HepG2 (cell line): ENCODE results near the gene GRK3. TPM values are rescaled to one million over a fixed set of nuclear protein-coding genes. Genes with fewer than 3 reads are reported as not detected.
A peak's percentile ranks its signal among the peaks of the same experiment; 100 is the strongest.

Experiments used
- DMAP1 ChIP-seq: IDR thresholded peaks from 2 replicates; pipeline ENCODE4 v1.6.1; 2016
- DNMT1 ChIP-seq: sonication (generic); formaldehyde crosslinking; IDR thresholded peaks from 2 replicates; pipeline ENCODE4 v1.5.1; 2020; ENCODE audit warnings: mild to moderate bottlenecking, missing genetic modification reagents
- DZIP1 ChIP-seq: sonication (generic); formaldehyde crosslinking; IDR thresholded peaks from 2 replicates; pipeline ENCODE4 v1.5.0; 2020; ENCODE audit warnings: mild to moderate bottlenecking, missing genetic modification reagents
- FOSL2 ChIP-seq: sonication (generic); formaldehyde crosslinking; IDR thresholded peaks from 2 replicates; pipeline ENCODE4 v1.4.0; 2020; ENCODE audit warnings: missing genetic modification reagents
- HDAC1 ChIP-seq: sonication (generic); formaldehyde crosslinking; IDR thresholded peaks from 2 replicates; pipeline ENCODE4 v1.5.1; 2020; ENCODE audit warnings: mild to moderate bottlenecking, missing genetic modification reagents
- HDAC2 ChIP-seq: sonication (generic); formaldehyde crosslinking; IDR thresholded peaks from 2 replicates; pipeline ENCODE4 v1.4.0; 2020; ENCODE audit warnings: missing genetic modification reagents
- HNRNPK ChIP-seq: fragments of 200-400 bp; formaldehyde crosslinking; IDR thresholded peaks from 2 replicates; pipeline ENCODE4 v1.6.1; 2018; ENCODE audit warnings: low read length, low read depth, moderate library complexity, mild to moderate bottlenecking; ENCODE audit not compliant: poor library complexity, severe bottlenecking
- KAT8 ChIP-seq: IDR thresholded peaks from 2 replicates; pipeline ENCODE4 v1.6.1; 2016; ENCODE audit warnings: missing genetic modification reagents, missing compliant biosample characterization
- KDM5B ChIP-seq: sonication (generic); formaldehyde crosslinking; IDR thresholded peaks from 2 replicates; pipeline ENCODE4 v1.4.0; 2020; ENCODE audit warnings: missing genetic modification reagents, mild to moderate bottlenecking, borderline replicate concordance
- NFAT5 ChIP-seq: sonication (generic); formaldehyde crosslinking; IDR thresholded peaks from 2 replicates; pipeline ENCODE4 v1.4.0; 2020; ENCODE audit warnings: missing genetic modification reagents
- NFE2L2 ChIP-seq: fragments of 150-350 bp; IDR thresholded peaks from 2 replicates; pipeline ENCODE4 v1.6.1; 2014; ENCODE audit warnings: low read length
- PATZ1 ChIP-seq: sonication (generic); formaldehyde crosslinking; IDR thresholded peaks from 2 replicates; pipeline ENCODE4 v1.4.0; 2020; ENCODE audit warnings: missing genetic modification reagents
- RARA ChIP-seq: IDR thresholded peaks from 2 replicates; pipeline ENCODE4 v1.6.1; 2016; ENCODE audit warnings: missing genetic modification reagents, missing compliant biosample characterization
- SOX5 ChIP-seq: IDR thresholded peaks from 2 replicates; pipeline ENCODE4 v1.6.1; 2016; ENCODE audit warnings: borderline replicate concordance
- ZNF441 ChIP-seq: sonication (generic); formaldehyde crosslinking; IDR thresholded peaks from 2 replicates; pipeline ENCODE4 v1.7.0; 2021; ENCODE audit warnings: missing genetic modification reagents, borderline replicate concordance
- ZNF749 ChIP-seq: sonication (generic); formaldehyde crosslinking; IDR thresholded peaks from 2 replicates; pipeline ENCODE4 v1.8.0; 2022; ENCODE audit warnings: mild to moderate bottlenecking, missing genetic modification reagents, moderate library complexity, borderline replicate concordance
- ZNF768 ChIP-seq: sonication (generic); formaldehyde crosslinking; IDR thresholded peaks from 2 replicates; pipeline ENCODE4 v1.4.0; 2020; ENCODE audit warnings: missing genetic modification reagents
- ZNF773 ChIP-seq: sonication (generic); formaldehyde crosslinking; IDR thresholded peaks from 2 replicates; pipeline ENCODE4 v1.4.0; 2020; ENCODE audit warnings: missing genetic modification reagents, borderline replicate concordance
- polyA plus RNA-seq, 8 experiments: library from polyadenylated mRNA; depleted of rRNA in 3 of 8; stranded (reverse) in 7 of 8; unstranded in 1 of 8; fragments of >200 nt; fragmentation: Illumina TruSeq in 4 of 8; extraction: Trizol in 4 of 8; gene quantifications; 2 replicates each; pipeline versions ENCODE4 v1.2.1 to v1.2.3, GENCODE V29; 2011 to 2016; ENCODE audit warnings: low read depth in 4 of 8, missing spikeins in 1 of 8, mixed read lengths in 1 of 8; ENCODE audit not compliant: insufficient read depth in 1 of 8
- total RNA-seq, 5 experiments: library from RNA; depleted of rRNA; stranded (reverse); fragments of >200 nt; fragmentation: Illumina TruSeq; extraction: Trizol; gene quantifications; 2 replicates each; pipeline ENCODE4 v1.2.3, GENCODE V29; 2016; ENCODE audit warnings: low read depth in 1 of 5

Gene GRK3
- total and polyA plus RNA-seq, 2 of the 13 experiments (the other 11 are each of a cell fraction or from before 2014, with no cell fraction given): 8.5 to 16.7 TPM

GRCh38 chr22:25564979-25565677 is 653 bp downstream of the GRK3 start (continued):
- 0 out of 2 replicates have a peak, but pooled peaks have one; percentile 53 for TF ChIP-seq DZIP1
- no peak for TF ChIP-seq ZNF749 (CRISPR knock-in tag)
- no peak for TF ChIP-seq DMAP1 (CRISPR knock-in tag)
- TF ChIP-seq RARA (CRISPR knock-in tag): no peak
- TF ChIP-seq KAT8 (CRISPR knock-in tag): no peak
- TF ChIP-seq ZNF441 (CRISPR knock-in tag): no peak
- no peak for TF ChIP-seq DNMT1 (CRISPR knock-in tag)
- TF ChIP-seq ZNF768: peak; percentile 31; the same call in 1 of the 2 replicates
- TF ChIP-seq PATZ1 (CRISPR knock-in tag): no peak
- no peak for TF ChIP-seq HDAC2 (CRISPR knock-in tag)
- TF ChIP-seq KDM5B: no peak
- TF ChIP-seq SOX5 (CRISPR knock-in tag): no peak
- TF ChIP-seq FOSL2 (CRISPR knock-in tag): no peak
- no peak for TF ChIP-seq NFAT5 (CRISPR knock-in tag)
- TF ChIP-seq NFE2L2: no peak
- TF ChIP-seq ZNF773 (CRISPR knock-in tag): no peak
- 0 out of 2 replicates have a peak, but pooled peaks have one; percentile 37 for TF ChIP-seq HDAC1 (CRISPR knock-in tag)
- peak; percentile 83 for TF ChIP-seq HNRNPK
